ENCODE results near the gene ABLIM1.

Gene ABLIM1

GRCh38 chr10:114408112-114408967, 249.7 kb downstream of the ABLIM1 start:
- Histone ChIP-seq H3K4me3 (no peak overlapping the region), H3K27ac (peak overlapping the region in 1 of 21 experiments; percentile 41)

- Histone ChIP-seq H3K4me3 (no peak overlapping the region), H3K27ac (no peak overlapping the region)
Observed at GRCh38 chr10:114406455-114406854, 251.6 kb downstream of the ABLIM1 start.

- Histone ChIP-seq H3K27ac (peak overlapping the region in 15 of 21 experiments; percentile 29 to 86 (median 69)), H3K4me3 (peak overlapping the region; percentile 41 to 61 (median 50))
Observed at GRCh38 chr10:114405011-114405350, 253.1 kb downstream of the ABLIM1 start.

- Histone ChIP-seq H3K4me3 (peak within 1 kb of the TSS; percentile 41 to 61 (median 50)), H3K27ac (peak within 1 kb of the TSS; percentile 8 to 86 (median 65))
Observed at GRCh38 chr10:114404171-114405010, 253.7 kb downstream of the ABLIM1 start, which contains the start of gene AFAP1L2. TSS of gene AFAP1L2 (minus strand) at chr10:114404502. CDS start at chr10:114404455, 47 bp downstream.

- peak overlapping the region in 20 of 21 experiments; percentile 32 to 86 (median 66) for H3K27ac ChIP-seq
- H3K4me3 ChIP-seq, result peak overlapping the region; percentile 41 to 61 (median 50)
Observed at GRCh38 chr10:114403541-114404161, 254.4 kb downstream of the ABLIM1 start.

- peak overlapping the region in 18 of 21 experiments; percentile 30 to 86 (median 67) for H3K27ac ChIP-seq
Observed at GRCh38 chr10:114402871-114403540, 255.1 kb downstream of the ABLIM1 start.

GRCh38 chr10:114402233-114402632, 255.8 kb downstream of the ABLIM1 start:
- Histone ChIP-seq H3K4me3 (peak overlapping the region in 1 of 7 experiments; percentile 7), H3K27ac (peak overlapping the region in 1 of 21 experiments; percentile 22)

More at GRCh38 chr10:114402871-114403540, 255.1 kb downstream of the ABLIM1 start:
- peak overlapping the region; percentile 41 to 61 (median 50) for H3K4me3 ChIP-seq

- H3K4me3 ChIP-seq, result no peak overlapping the region
- H3K27ac ChIP-seq, result no peak overlapping the region
Observed at GRCh38 chr10:114401195-114401791, 256.8 kb downstream of the ABLIM1 start.

- peak overlapping the region in 3 of 21 experiments; percentile 8 to 23 (median 8) for H3K27ac ChIP-seq
- no peak overlapping the region for H3K4me3 ChIP-seq
Observed at GRCh38 chr10:114400091-114400490, 258.0 kb downstream of the ABLIM1 start.

GRCh38 chr10:114399576-114399975, 258.5 kb downstream of the ABLIM1 start:
- Histone ChIP-seq H3K4me3 (no peak overlapping the region), H3K27ac (peak overlapping the region in 2 of 21 experiments; percentile 8 to 23)

GRCh38 chr10:114398587-114399331, 259.3 kb downstream of the ABLIM1 start:
- Histone ChIP-seq H3K4me3 (no peak overlapping the region), H3K27ac (no peak overlapping the region)

GRCh38 chr10:114397651-114398145, 260.4 kb downstream of the ABLIM1 start:
- Histone ChIP-seq H3K4me3 (no peak overlapping the region), H3K27ac (peak overlapping the region in 11 of 21 experiments; percentile 0 to 63 (median 24))

- no peak overlapping the region for H3K4me3 ChIP-seq
- peak overlapping the region in 3 of 21 experiments; percentile 10 to 24 (median 24) for H3K27ac ChIP-seq
Observed at GRCh38 chr10:114396464-114396863, 261.6 kb downstream of the ABLIM1 start.

- Histone ChIP-seq H3K4me3 (no peak overlapping the region), H3K27ac (no peak overlapping the region)
Observed at GRCh38 chr10:114395366-114396022, 262.6 kb downstream of the ABLIM1 start.

GRCh38 chr10:114394531-114394930, 263.5 kb downstream of the ABLIM1 start:
- no peak overlapping the region for H3K27ac ChIP-seq

GRCh38 chr10:114393886-114394285, 264.2 kb downstream of the ABLIM1 start:
- no peak overlapping the region for H3K27ac ChIP-seq
- no peak overlapping the region for H3K4me3 ChIP-seq

More at GRCh38 chr10:114394531-114394930, 263.5 kb downstream of the ABLIM1 start:
- H3K4me3 ChIP-seq, result no peak overlapping the region

- Histone ChIP-seq H3K27ac (no peak overlapping the region), H3K4me3 (no peak overlapping the region)
Observed at GRCh38 chr10:114393482-114393881, 264.6 kb downstream of the ABLIM1 start.

Measured in skin epidermis (tissue), 12 donors.